A673 (cell line): ENCODE measurements around the gene MYOG. TPM values are rescaled to one million over a fixed set of nuclear protein-coding genes. Genes with fewer than 3 reads are reported as not detected.

Experiments
- BruUV-seq: library from RNA; stranded (reverse); fragments of 400-500 nt; replicated peaks from 2 replicates; lab custom pipeline; 2021; lab: Mats Ljungman, UMichigan
- CTCF ChIA-PET: fragments of 300-600 bp; sonication (Branson Sonifier 250); formaldehyde crosslinking; loops from one replicate; lab custom pipeline; 2022; ENCODE audit warnings: antibody characterized with exemption; lab: Charles Lee
- POLR2A ChIA-PET: fragments of 300-600 bp; sonication (Branson Sonifier 250); formaldehyde crosslinking; loops from one replicate; lab custom pipeline; 2022; ENCODE audit warnings: antibody characterized with exemption; ENCODE audit not compliant: low non-redundant PET; lab: Charles Lee
- DNase-seq: peaks from one replicate; pipeline ENCODE4 v3.0.0-alpha.2; 2015; ENCODE audit warnings: low spot score
- H3K27ac ChIP-seq: fragments of 200-600 bp; sonication (generic); 2 replicates; pipeline ENCODE4 v1.5.1; 2016; ENCODE audit warnings: mixed run types, low read depth, mild to moderate bottlenecking, mixed read lengths, antibody characterized with exemption, low read length; ENCODE audit not compliant: poor library complexity, severe bottlenecking
- H3K27me3 ChIP-seq: fragments of 200-600 bp; sonication (generic); replicated peaks from 2 replicates; pipeline ENCODE4 v1.6.1; 2017; ENCODE audit warnings: mixed run types, low read depth, mild to moderate bottlenecking, mixed read lengths, antibody characterized with exemption, low read length; ENCODE audit not compliant: insufficient read depth, poor library complexity
- H3K36me3 ChIP-seq: fragments of 200-600 bp; sonication (generic); 2 replicates; pipeline ENCODE4 v1.6.1; 2016; ENCODE audit warnings: mixed run types, mild to moderate bottlenecking, mixed read lengths, antibody characterized with exemption, low read length; ENCODE audit not compliant: insufficient read depth, poor library complexity, severe bottlenecking
- H3K4me1 ChIP-seq: fragments of 200-600 bp; sonication (generic); 2 replicates; pipeline ENCODE4 v1.6.1; 2017; ENCODE audit warnings: mixed run types, mild to moderate bottlenecking, mixed read lengths, antibody characterized with exemption, low read length; ENCODE audit not compliant: insufficient read depth, poor library complexity, severe bottlenecking
- H3K4me3 ChIP-seq: fragments of 200-600 bp; sonication (generic); 2 replicates; pipeline ENCODE4 v1.5.1; 2016; ENCODE audit warnings: low read depth, mixed run types, mild to moderate bottlenecking, mixed read lengths, low read length; ENCODE audit not compliant: poor library complexity, severe bottlenecking
- H3K9me3 ChIP-seq: fragments of 200-600 bp; sonication (generic); 2 replicates; pipeline ENCODE4 v1.6.1; 2016; ENCODE audit warnings: mixed run types, low read depth, mild to moderate bottlenecking, mixed read lengths, antibody characterized with exemption, low read length; ENCODE audit not compliant: poor library complexity, severe bottlenecking
- EZH2 ChIP-seq: fragments of 200-600 bp; sonication (generic); IDR thresholded peaks from 2 replicates; pipeline ENCODE4 v1.6.1; 2017; ENCODE audit warnings: borderline replicate concordance, low read depth, mild to moderate bottlenecking, mixed read lengths, antibody characterized with exemption, low read length; ENCODE audit not compliant: poor library complexity, severe bottlenecking
- intact Hi-C: fragments of 100-400 bp; cut with micrococcal nuclease; formaldehyde crosslinking; loops from one replicate; pipeline ENCODE4 v1.10.0; 2022; ENCODE audit not compliant: unreplicated experiment
- total RNA-seq: library from RNA; stranded (reverse); gene quantifications from 2 replicates; pipeline ENCODE4 v1.2.3, GENCODE V29; 2021
- TF ChIP-seq, protein P1 (sequence below): fragments of 300-800, 200-600 bp; sonication (generic); conservative IDR thresholded peaks from 2 replicates; pipeline ENCODE4 v1.5.1; 2017; ENCODE audit warnings: low read depth, mild to moderate bottlenecking, antibody characterized with exemption, low read length, moderate library complexity, mixed read lengths

MYOG gene
- total RNA-seq, 1 experiment from 2014 or later: not detected

DNA sequence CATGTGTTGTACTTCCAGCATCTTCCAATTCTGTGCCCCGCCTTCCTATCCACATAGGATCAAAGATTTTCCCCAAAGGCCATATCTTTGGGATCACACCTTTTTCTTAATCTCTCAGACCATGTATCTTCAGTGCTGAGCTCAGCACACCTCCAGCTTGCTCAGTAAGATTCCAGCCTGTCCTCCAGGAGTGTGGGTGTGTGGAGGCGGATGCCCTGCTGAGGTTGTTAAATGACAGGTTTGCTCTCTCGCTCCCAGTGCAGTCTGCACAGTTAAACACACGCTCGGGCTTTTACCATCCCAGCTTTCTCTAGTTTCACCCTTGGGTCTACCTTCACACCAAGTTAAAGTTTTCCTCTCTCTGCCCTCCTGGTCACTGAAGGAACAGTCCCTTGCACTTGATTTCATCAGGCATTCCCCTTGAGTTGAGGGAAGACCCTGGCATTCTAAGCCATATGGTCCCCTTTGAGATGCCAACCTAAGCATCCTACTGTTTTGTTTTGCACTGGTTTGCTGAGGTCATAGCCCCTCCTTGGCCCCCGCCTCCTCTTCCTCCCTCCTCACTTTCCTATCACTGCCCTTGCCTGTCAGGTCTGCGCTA lies 13.7 kb downstream of the MYOG start:
- Histone ChIP-seq H3K4me1 (no peaks in the 10 kb centered on the region), H3K27me3 (no peaks in the 10 kb centered on the region), H3K27ac (no peak overlapping the region), H3K9me3 (no peaks in the 10 kb centered on the region), H3K36me3 (no peaks in the 10 kb centered on the region), H3K4me3 (no peak overlapping the region)
- ChIA-PET CTCF (interaction anchor here (0.7 kb wide), 1 partner anchor 270 kb away, joined by 3 read pairs; no protein-coding TSS in a partner anchor), POLR2A (no interaction called here)
- no peak for DNase-seq
- BruUV-seq: no TSS peak
- intact Hi-C loops: no loop called here
- TF ChIP-seq, protein P1, sequence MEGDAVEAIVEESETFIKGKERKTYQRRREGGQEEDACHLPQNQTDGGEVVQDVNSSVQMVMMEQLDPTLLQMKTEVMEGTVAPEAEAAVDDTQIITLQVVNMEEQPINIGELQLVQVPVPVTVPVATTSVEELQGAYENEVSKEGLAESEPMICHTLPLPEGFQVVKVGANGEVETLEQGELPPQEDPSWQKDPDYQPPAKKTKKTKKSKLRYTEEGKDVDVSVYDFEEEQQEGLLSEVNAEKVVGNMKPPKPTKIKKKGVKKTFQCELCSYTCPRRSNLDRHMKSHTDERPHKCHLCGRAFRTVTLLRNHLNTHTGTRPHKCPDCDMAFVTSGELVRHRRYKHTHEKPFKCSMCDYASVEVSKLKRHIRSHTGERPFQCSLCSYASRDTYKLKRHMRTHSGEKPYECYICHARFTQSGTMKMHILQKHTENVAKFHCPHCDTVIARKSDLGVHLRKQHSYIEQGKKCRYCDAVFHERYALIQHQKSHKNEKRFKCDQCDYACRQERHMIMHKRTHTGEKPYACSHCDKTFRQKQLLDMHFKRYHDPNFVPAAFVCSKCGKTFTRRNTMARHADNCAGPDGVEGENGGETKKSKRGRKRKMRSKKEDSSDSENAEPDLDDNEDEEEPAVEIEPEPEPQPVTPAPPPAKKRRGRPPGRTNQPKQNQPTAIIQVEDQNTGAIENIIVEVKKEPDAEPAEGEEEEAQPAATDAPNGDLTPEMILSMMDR: no peak
- TF ChIP-seq EZH2: no peak

DNA sequence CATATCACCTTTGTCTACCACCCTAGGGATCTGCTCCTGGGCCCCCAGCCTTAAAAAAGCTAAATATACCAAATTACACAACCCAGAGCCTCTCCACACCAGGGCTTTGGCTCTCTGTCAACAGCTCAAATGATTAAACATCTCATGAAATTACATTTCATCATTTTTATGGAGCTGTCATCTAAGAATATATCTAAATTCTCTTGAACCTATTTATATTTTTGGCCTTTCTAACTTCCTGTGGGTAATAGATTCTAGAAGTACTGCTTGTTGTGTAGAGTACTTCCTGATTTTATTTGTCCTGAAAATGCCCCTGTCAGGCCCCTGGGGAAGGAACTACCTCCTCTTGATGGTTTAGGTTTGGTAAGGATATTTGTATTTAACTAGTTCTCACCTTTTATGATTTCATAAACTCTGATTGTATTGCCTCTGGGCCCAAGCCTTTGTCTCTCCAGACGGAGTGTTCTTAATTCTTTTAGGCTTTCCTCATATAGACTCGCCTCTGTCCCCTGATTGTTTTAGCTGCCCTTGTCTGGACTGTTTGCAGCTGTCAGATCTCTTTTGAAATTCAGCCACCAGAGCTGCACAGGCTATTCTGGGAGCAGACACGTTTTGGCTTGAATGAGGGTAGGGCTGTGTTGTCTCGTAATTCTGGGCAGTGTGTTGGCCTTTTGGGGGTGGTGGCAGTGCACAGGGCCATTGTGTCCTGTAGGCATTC lies 16.6 kb downstream of the MYOG start:
- no peaks in the 10 kb centered on the region for H3K27me3 ChIP-seq
- H3K36me3 ChIP-seq: no peaks in the 10 kb centered on the region
- H3K4me1 ChIP-seq: no peaks in the 10 kb centered on the region
- BruUV-seq: no TSS peak
- DNase-seq: no peak
- H3K9me3 ChIP-seq: no peaks in the 10 kb centered on the region
- ChIA-PET CTCF (no interaction called here), POLR2A (no interaction called here)
- intact Hi-C loops: no loop called here
- H3K27ac ChIP-seq: no peak overlapping the region
- TF ChIP-seq, protein P1: no peak
- TF ChIP-seq EZH2: no peak
- no peak overlapping the region for H3K4me3 ChIP-seq

DNA sequence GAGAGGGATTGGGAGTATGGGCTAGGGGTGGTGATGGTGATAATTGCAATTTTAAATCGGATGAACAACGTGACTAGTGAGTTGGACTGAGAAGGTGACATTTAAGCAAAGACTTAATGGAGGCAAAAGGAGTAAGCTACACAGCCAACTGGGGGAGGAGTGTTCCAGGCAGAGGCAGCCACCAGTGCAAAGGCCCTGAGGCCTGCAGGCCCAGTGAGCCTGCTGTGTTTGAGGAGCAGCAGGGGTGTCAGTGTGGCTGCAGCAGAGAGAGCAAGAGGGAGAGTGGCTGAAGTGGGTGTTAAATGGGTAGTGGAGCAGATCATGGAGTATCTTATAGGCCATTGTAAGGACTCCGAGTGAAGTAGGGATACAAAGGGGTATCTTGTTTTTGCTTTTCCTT lies 18.8 kb downstream of the MYOG start:
- CTCF ChIA-PET: no interaction called here
- Histone ChIP-seq H3K9me3 (no peaks in the 10 kb centered on the region), H3K27me3 (no peaks in the 10 kb centered on the region), H3K36me3 (no peaks in the 10 kb centered on the region), H3K4me3 (no peak overlapping the region), H3K4me1 (no peaks in the 10 kb centered on the region), H3K27ac (no peak overlapping the region)
- no TSS peak for BruUV-seq
- TF ChIP-seq, protein P1: no peak
- TF ChIP-seq EZH2: no peak
- no peak for DNase-seq
- POLR2A ChIA-PET: no interaction called here
- intact Hi-C loops: no loop called here
